GM19397 (cell line): Measurements from ENCODE around the gene DAZL.

Experiments used
- ATAC-seq: cut with Tn5 transposase; IDR thresholded peaks from one replicate; pipeline ENCODE4 v1.9.1; 2021; ENCODE audit warnings: mild to moderate bottlenecking, moderate library complexity; ENCODE audit not compliant: unreplicated experiment

Gene DAZL

GRCh38 chr3:16546186-16547010, 58.8 kb downstream of the DAZL start:
- no peak for ATAC-seq

GRCh38 chr3:16545413-16546185, 59.6 kb downstream of the DAZL start:
- ATAC-seq = no peak

DNA sequence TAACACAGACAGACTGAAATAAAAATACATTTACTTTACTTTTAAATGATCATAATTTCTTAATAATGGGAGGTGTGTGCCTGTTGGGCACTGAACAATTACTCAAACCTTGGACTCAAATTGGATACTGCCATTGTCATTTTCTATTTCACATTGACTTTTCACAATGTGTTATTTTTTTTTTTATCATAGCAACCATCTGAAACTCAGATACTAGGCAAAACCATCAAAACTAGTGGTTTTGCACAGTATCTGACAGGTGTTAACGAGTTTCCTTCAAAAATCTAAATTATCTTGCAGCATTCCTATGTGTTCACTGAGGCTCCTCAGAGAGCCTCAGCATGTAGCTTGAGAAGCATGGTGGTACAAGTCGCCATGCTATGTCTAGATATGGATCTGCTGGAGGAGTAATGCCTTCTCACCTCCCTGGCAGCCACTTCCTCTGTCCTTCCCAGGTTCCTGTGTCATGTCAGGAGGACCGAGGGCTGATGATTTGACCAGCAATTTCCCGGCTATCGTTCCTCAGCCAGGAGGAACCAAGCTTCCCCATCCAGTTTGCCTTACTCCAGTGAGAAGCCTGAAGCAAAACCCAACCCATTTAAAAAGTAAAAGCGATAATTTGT, 61.9 kb downstream of the DAZL start:
- ATAC-seq = no peak

DNA sequence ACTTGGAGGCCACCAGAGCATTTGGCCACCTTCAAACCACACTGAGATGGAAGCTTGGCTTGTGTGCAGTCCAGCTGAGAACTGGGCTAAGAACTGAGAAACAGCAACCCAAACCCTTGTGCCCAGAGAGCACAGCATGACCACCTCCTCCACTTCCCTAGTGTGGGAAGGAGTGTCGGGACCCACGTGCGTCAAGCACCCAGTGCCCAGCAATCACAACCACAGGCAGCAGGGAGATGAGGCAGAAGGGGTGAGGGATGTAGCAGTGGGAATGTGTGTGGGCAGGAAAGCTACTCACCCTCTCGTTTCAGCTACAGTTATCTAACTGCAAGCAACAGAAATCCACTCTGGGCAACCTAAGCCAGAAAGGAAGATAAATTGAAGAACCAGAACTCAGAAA, 66.7 kb downstream of the DAZL start:
- ATAC-seq = no peak

GRCh38 chr3:16536996-16537395, 68.2 kb downstream of the DAZL start:
- no peak for ATAC-seq
